ENCODE results near the gene KCNIP4. TPM values are rescaled to one million over a fixed set of nuclear protein-coding genes. Genes with fewer than 3 reads are reported as not detected.

KCNIP4 gene
- total and polyA plus RNA-seq, 2 of the 4 experiments (the other 2 are of a cell fraction) = not detected

DNA sequence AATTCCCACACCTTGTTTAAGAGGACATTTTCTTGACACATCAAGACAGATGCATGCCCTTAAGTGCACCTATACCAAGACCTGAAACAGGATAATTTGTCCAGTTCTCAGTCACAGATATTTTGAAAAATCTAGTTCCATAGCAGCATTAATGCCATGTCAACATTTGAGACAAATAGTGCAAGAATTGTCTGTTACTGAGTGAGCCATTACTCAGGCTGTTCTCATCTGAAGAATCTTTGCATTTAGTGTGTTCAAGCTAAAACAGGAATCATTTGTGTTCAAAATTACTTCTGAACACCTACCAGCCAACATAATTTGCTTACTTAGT, 354.9 kb downstream of the KCNIP4 start:
- no peak overlapping the region for H4K8ac ChIP-seq (ENCODE audit: low read depth in 2 of 2, low read length in 2 of 2)
- no peak overlapping the region for H3K18ac ChIP-seq (ENCODE audit: low read depth, low read length)
- no peaks in the 10 kb centered on the region for H3K9me1 ChIP-seq (ENCODE audit: insufficient read depth, low read length)
- H3K4me3 ChIP-seq (ENCODE audit: insufficient read depth, low read depth, low read length) = no peak overlapping the region
- no peaks in the 10 kb centered on the region for H3K4me1 ChIP-seq (ENCODE audit: control insufficient read depth, insufficient read depth, low read length)
- no peak overlapping the region for H4K5ac ChIP-seq (ENCODE audit: low read depth, low read length)
- H2AK9ac ChIP-seq (replicated peaks; ENCODE audit: low read depth, low read length, poor library complexity) = no peak overlapping the region
- H3K23ac ChIP-seq (ENCODE audit: low read depth, low read length) = no peak overlapping the region
- no peak for ATAC-seq (ENCODE audit: low read depth)
- peaks cover 4% of the 10 kb centered on the region for H3K9me3 ChIP-seq (ENCODE audit: control insufficient read depth, insufficient read depth, low read length)
- H2AFZ ChIP-seq (replicated peaks; ENCODE audit: low read length, poor library complexity) = no peak overlapping the region
- H2BK5ac ChIP-seq (ENCODE audit: low read depth, low read length, poor library complexity, severe bottlenecking) = no peak overlapping the region
- BruUV-seq (replicated peaks) = no TSS peak
- CTCF ChIA-PET = no interaction called here
- no peak overlapping the region for H4K91ac ChIP-seq (ENCODE audit: insufficient read depth, low read depth, low read length)
- in situ Hi-C loops (cut with MboI; ENCODE audit: low sequenced_read_pairs) = no loop called here
- no peak overlapping the region for H2BK15ac ChIP-seq (ENCODE audit: low read depth, low read length)
- H3K14ac ChIP-seq (replicated peaks; ENCODE audit: low read depth, low read length) = no peak overlapping the region
- no peak overlapping the region for H3K56ac ChIP-seq (ENCODE audit: extremely low read depth, insufficient read depth, low read length)
- no peak overlapping the region for H3K4ac ChIP-seq (ENCODE audit: low read depth, low read length)
- no peak overlapping the region for H3K27ac ChIP-seq (ENCODE audit: insufficient read depth, low read length)
- H2BK120ac ChIP-seq (ENCODE audit: low read depth, low read length) = no peak overlapping the region
- DNase-seq = no peak
- intact Hi-C loops (cut with micrococcal nuclease) = no loop called here
- no peak overlapping the region for H2AK5ac ChIP-seq (ENCODE audit: low read depth, low read length)
- no peaks in the 10 kb centered on the region for H3K27me3 ChIP-seq (ENCODE audit: control insufficient read depth, insufficient read depth, low read length)
- no peaks in the 10 kb centered on the region for H4K20me1 ChIP-seq (ENCODE audit: insufficient read depth, low read length)
- POLR2A ChIA-PET (ENCODE audit: unreplicated experiment) = no interaction called here
- no peak overlapping the region for H2BK20ac ChIP-seq (ENCODE audit: low read depth, low read length)
- no peak for TF ChIP-seq MXI1 (IDR thresholded peaks at IDR 0.05; ENCODE audit: borderline replicate concordance, low read depth, low read length)
- H3K9ac ChIP-seq (ENCODE audit: low read depth, low read length) = no peak overlapping the region
- no peaks in the 10 kb centered on the region for H3K79me1 ChIP-seq (ENCODE audit: low read depth in 1 of 2, low read length in 2 of 2)
- no peaks in the 10 kb centered on the region for H3K36me3 ChIP-seq (ENCODE audit: control insufficient read depth, insufficient read depth, low read length)
- H3K4me2 ChIP-seq (ENCODE audit: low read depth, low read length) = no peak overlapping the region
- dilution Hi-C loops (cut with HindIII; ENCODE audit: low sequenced_read_pairs, unreplicated experiment) = no loop called here
